Measurements from ENCODE around the gene TMEM198. TPM values are rescaled to one million over a fixed set of nuclear protein-coding genes. Genes with fewer than 3 reads are reported as not detected.

Gene TMEM198
- total and polyA plus RNA-seq, 8 donors = 2.4 to 4.2 (median 3.3) TPM

GRCh38 chr2:219540784-219541504 is 2.9 kb upstream of the TMEM198 start:
- Histone ChIP-seq H3K27ac (no peak overlapping the region), H3K27me3 (peaks cover 0 to 95% of the 10 kb centered on the region in 2 donors), H3K4me1 (peaks cover 8 to 33% of the 10 kb centered on the region in 2 donors), H3K36me3 (peaks cover 0 to 31% of the 10 kb centered on the region in 2 donors), H3K4me3 (no peak overlapping the region), H3K9me3 (no peaks in the 10 kb centered on the region)
- ATAC-seq (no peak), DNase-seq (no peak)
- no peak for TF ChIP-seq CTCF (IDR thresholded peaks at IDR 0.05)
- intact Hi-C loops (cut with DNase I) = loop anchor here in 1 of 2 donors (5.0 kb wide), 1 partner anchor 101 kb away; no protein-coding TSS in a partner anchor

GRCh38 chr2:219541611-219542180 is 2.1 kb upstream of the TMEM198 start:
- Histone ChIP-seq H3K9me3 (no peaks in the 10 kb centered on the region), H3K27me3 (peaks cover 0 to 97% of the 10 kb centered on the region in 2 donors), H3K27ac (no peak overlapping the region), H3K4me1 (peaks cover 8 to 33% of the 10 kb centered on the region in 2 donors), H3K36me3 (peaks cover 0 to 31% of the 10 kb centered on the region in 2 donors), H3K4me3 (peak overlapping the region in 1 of 2 donors; percentile 69)
- peak; percentile 84 to 87 for TF ChIP-seq CTCF (IDR thresholded peaks at IDR 0.05)
- DNase-seq = peak in 3 of 4 donors; percentile 84 to 93 (median 85)
- intact Hi-C loops (cut with DNase I) = loop anchor here in 1 of 2 donors (5.0 kb wide), 1 partner anchor 101 kb away; no protein-coding TSS in a partner anchor
- peak; percentile 58 for ATAC-seq

- DNase-seq (no peak), ATAC-seq (peak; percentile 37)
- peaks cover 0 to 31% of the 10 kb centered on the region in 2 donors for H3K36me3 ChIP-seq
- peaks cover 0 to 91% of the 10 kb centered on the region in 2 donors for H3K27me3 ChIP-seq
- H3K27ac ChIP-seq = peak overlapping the region; percentile 81 to 92
- intact Hi-C loops (cut with DNase I) = loop anchor here in 1 of 2 donors (5.0 kb wide), 1 partner anchor 99 kb away; no protein-coding TSS in a partner anchor
- no peak for TF ChIP-seq CTCF (IDR thresholded peaks at IDR 0.05)
- peak overlapping the region; percentile 69 to 75 for H3K4me3 ChIP-seq
- peaks cover 8 to 33% of the 10 kb centered on the region in 2 donors for H3K4me1 ChIP-seq
- H3K9me3 ChIP-seq = no peaks in the 10 kb centered on the region
Observed at GRCh38 chr2:219542931-219543595, 765 bp upstream of the TMEM198 start.

- Histone ChIP-seq H3K9me3 (no peaks in the 10 kb centered on the region), H3K4me1 (peaks cover 8 to 33% of the 10 kb centered on the region in 2 donors), H3K4me3 (peak overlapping the region; percentile 69 to 75), H3K27ac (no peak overlapping the region), H3K27me3 (peaks cover 0 to 87% of the 10 kb centered on the region in 2 donors), H3K36me3 (peaks cover 0 to 19% of the 10 kb centered on the region in 2 donors)
- intact Hi-C loops (cut with DNase I) = loop anchor here in 1 of 2 donors (5.0 kb wide), 1 partner anchor 98 kb away; no protein-coding TSS in a partner anchor
- DNase-seq (peak in 1 of 4 donors; percentile 28), ATAC-seq (no peak)
- TF ChIP-seq CTCF (IDR thresholded peaks at IDR 0.05) = no peak
Observed at GRCh38 chr2:219544567-219544966, 739 bp downstream of the TMEM198 start.
